Brain microvascular endothelial cell (primary cell): ENCODE data around the gene FBXL17.

Experiments used
- DNase-seq: peaks from one replicate; pipeline ENCODE4 v3.0.0-alpha.2; 2020
- H3K27ac ChIP-seq: fragments of 250-450 bp; sonication (Bioruptor Pico); 2 replicates; pipeline ENCODE4 v1.5.1; 2020; ENCODE audit warnings: mild to moderate bottlenecking, moderate library complexity
- H3K27me3 ChIP-seq: fragments of 250-450 bp; sonication (Bioruptor Pico); replicated peaks from 2 replicates; pipeline ENCODE4 v1.5.1; 2020; ENCODE audit warnings: mild to moderate bottlenecking
- H3K36me3 ChIP-seq: fragments of 250-450 bp; sonication (Bioruptor Pico); replicated peaks from 2 replicates; pipeline ENCODE4 v1.5.1; 2020; ENCODE audit warnings: mild to moderate bottlenecking
- H3K4me3 ChIP-seq: 2 replicates; pipeline ENCODE4 v1.5.1; 2011; ENCODE audit warnings: low read depth, mild to moderate bottlenecking, control low read depth, low read length, moderate library complexity
- CTCF ChIP-seq: IDR thresholded peaks from 2 replicates; pipeline ENCODE4 v1.5.1; 2011; ENCODE audit warnings: low read depth, mild to moderate bottlenecking, moderate library complexity, low read length, control low read depth, inconsistent platforms; ENCODE audit errors: missing control alignments
- in situ Hi-C: cut with HindIII; loops from 2 replicates; pipeline ENCODE4 v1.10.0; 2017; ENCODE audit warnings: low sequenced_read_pairs, low pct_ligation_motif_present

FBXL17 gene

GRCh38 chr5:108046955-108047670 is 334.8 kb downstream of the FBXL17 start:
- H3K4me3 ChIP-seq, result no peak overlapping the region
- H3K36me3 ChIP-seq, result no peaks in the 10 kb centered on the region
- in situ Hi-C loops, result no loop called here
- no peak overlapping the region for H3K27ac ChIP-seq
- no peak for TF ChIP-seq CTCF
- no peaks in the 10 kb centered on the region for H3K27me3 ChIP-seq
- DNase-seq, result no peak

GRCh38 chr5:108036482-108036881 is 345.4 kb downstream of the FBXL17 start:
- no peaks in the 10 kb centered on the region for H3K36me3 ChIP-seq
- in situ Hi-C loops, result no loop called here
- no peak for DNase-seq
- H3K4me3 ChIP-seq, result no peak overlapping the region
- TF ChIP-seq CTCF, result no peak
- H3K27ac ChIP-seq, result no peak overlapping the region
- no peaks in the 10 kb centered on the region for H3K27me3 ChIP-seq

- no peaks in the 10 kb centered on the region for H3K36me3 ChIP-seq
- H3K27ac ChIP-seq, result no peak overlapping the region
- no peak for TF ChIP-seq CTCF
- no peak for DNase-seq
- in situ Hi-C loops, result no loop called here
- H3K27me3 ChIP-seq, result no peaks in the 10 kb centered on the region
- no peak overlapping the region for H3K4me3 ChIP-seq
Measured at GRCh38 chr5:108028883-108029282, 353.0 kb downstream of the FBXL17 start.

- TF ChIP-seq CTCF, result no peak
- H3K4me3 ChIP-seq, result no peak overlapping the region
- H3K36me3 ChIP-seq, result no peaks in the 10 kb centered on the region
- H3K27ac ChIP-seq, result no peak overlapping the region
- in situ Hi-C loops, result no loop called here
- H3K27me3 ChIP-seq, result no peaks in the 10 kb centered on the region
- peak; percentile 48 for DNase-seq
Measured at GRCh38 chr5:108028412-108028811, 353.5 kb downstream of the FBXL17 start.

- Histone ChIP-seq H3K27me3 (no peaks in the 10 kb centered on the region), H3K36me3 (no peaks in the 10 kb centered on the region), H3K27ac (no peak overlapping the region), H3K4me3 (no peak overlapping the region)
- no peak for DNase-seq
- in situ Hi-C loops, result no loop called here
- TF ChIP-seq CTCF, result no peak
Measured at GRCh38 chr5:108025957-108026356, 355.9 kb downstream of the FBXL17 start.

- Histone ChIP-seq H3K36me3 (no peaks in the 10 kb centered on the region), H3K27me3 (no peaks in the 10 kb centered on the region), H3K4me3 (no peak overlapping the region), H3K27ac (no peak overlapping the region)
- DNase-seq, result no peak
- in situ Hi-C loops, result no loop called here
- no peak for TF ChIP-seq CTCF
Measured at GRCh38 chr5:108024986-108025385, 356.9 kb downstream of the FBXL17 start.
